ENCODE data around the gene GRHL1.

The GRHL1 gene

GRCh38 chr2:9994462-9994861 is 43.0 kb downstream of the GRHL1 start:
- no peak for DNase-seq (ENCODE audit: low read depth)

GRCh38 chr2:9995059-9995458 is 43.6 kb downstream of the GRHL1 start:
- no peak for DNase-seq (ENCODE audit: low read depth)

GRCh38 chr2:9996321-9996720 is 44.8 kb downstream of the GRHL1 start:
- DNase-seq (ENCODE audit: low read depth) = no peak

GRCh38 chr2:9997936-9998335 is 46.4 kb downstream of the GRHL1 start:
- DNase-seq (ENCODE audit: low read depth) = no peak

- DNase-seq (ENCODE audit: low read depth) = no peak
These were observed 47.6 kb downstream of the GRHL1 start for GRCh38 chr2:9998916-9999654.

GRCh38 chr2:9999693-10000092 is 48.2 kb downstream of the GRHL1 start:
- DNase-seq (ENCODE audit: low read depth) = no peak

- DNase-seq (ENCODE audit: low read depth) = no peak
These were observed 49.0 kb downstream of the GRHL1 start for GRCh38 chr2:10000541-10000940.

- DNase-seq (ENCODE audit: low read depth) = no peak
These were observed 50.1 kb downstream of the GRHL1 start for GRCh38 chr2:10001586-10001985.

GRCh38 chr2:10002109-10002508 is 50.6 kb downstream of the GRHL1 start:
- DNase-seq (ENCODE audit: low read depth) = no peak

- DNase-seq (ENCODE audit: low read depth) = no peak
These were observed 51.2 kb downstream of the GRHL1 start for GRCh38 chr2:10002681-10003080.

GRCh38 chr2:10003206-10004125 is 52.0 kb downstream of the GRHL1 start:
- DNase-seq (ENCODE audit: low read depth) = no peak

- DNase-seq (ENCODE audit: low read depth) = no peak
These were observed 52.9 kb downstream of the GRHL1 start for GRCh38 chr2:10004401-10004800.

GRCh38 chr2:10004836-10005235 is 53.3 kb downstream of the GRHL1 start:
- no peak for DNase-seq (ENCODE audit: low read depth)

- DNase-seq (ENCODE audit: low read depth) = no peak
These were observed 54.2 kb downstream of the GRHL1 start for GRCh38 chr2:10005461-10006235.

- no peak for DNase-seq (ENCODE audit: low read depth)
These were observed 55.0 kb downstream of the GRHL1 start for GRCh38 chr2:10006236-10007161.

- DNase-seq (ENCODE audit: low read depth) = no peak
These were observed 55.9 kb downstream of the GRHL1 start for GRCh38 chr2:10007435-10007834.

GRCh38 chr2:10007921-10008808 is 56.7 kb downstream of the GRHL1 start:
- no peak for DNase-seq (ENCODE audit: low read depth)

- no peak for DNase-seq (ENCODE audit: low read depth)
These were observed 57.3 kb downstream of the GRHL1 start for GRCh38 chr2:10008809-10009176.

GRCh38 chr2:10009271-10009810 is 57.8 kb downstream of the GRHL1 start:
- no peak for DNase-seq (ENCODE audit: low read depth)
